SK-N-MC (cell line): ENCODE results near the gene PYCARD.

Experiments
- EZH2 ChIP-seq: fragments of 200-600 bp; sonication (generic); IDR thresholded peaks from one replicate; pipeline ENCODE4 v1.6.1; 2017; ENCODE audit warnings: antibody characterized with exemption
- FOXP2 ChIP-seq: optimal IDR thresholded peaks from 2 replicates; pipeline ENCODE3; 2011; ENCODE audit warnings: mild to moderate bottlenecking, moderate library complexity; ENCODE audit not compliant: insufficient read depth; ENCODE audit errors: extremely low read length, control extremely low read depth
- POLR2AphosphoS5 ChIP-seq: IDR thresholded peaks from 2 replicates; pipeline ENCODE4 v1.6.1; 2012; ENCODE audit warnings: mild to moderate bottlenecking, low read depth, low read length, borderline replicate concordance

GRCh38 chr16:31198207-31198882 is 4.2 kb downstream of the PYCARD start:
- TF ChIP-seq POLR2AphosphoS5, result no peak; the same call in none of the 2 replicates
- no peak for TF ChIP-seq EZH2
- TF ChIP-seq FOXP2, result no peak
